Measurements from ENCODE around the gene SRPK1.
A peak's percentile ranks its signal among the peaks of the same experiment; 100 is the strongest.

SRPK1 gene

GRCh38 chr6:35794536-35795452 lies 126.1 kb downstream of the SRPK1 start:
- no peak overlapping the region for H3K4me3 ChIP-seq
- no peaks in the 10 kb centered on the region for H3K36me3 ChIP-seq (ENCODE audit: insufficient read depth, low read length)
- no peaks in the 10 kb centered on the region for H3K9me3 ChIP-seq (ENCODE audit: low read depth, low read length)
- DNase-seq (ENCODE audit: low read depth, low spot score): no peak
- TF ChIP-seq EZH2 (IDR thresholded peaks at IDR 0.05): no peak
- no peak for TF ChIP-seq FOXP2 (optimal IDR thresholded peaks at IDR 0.05; ENCODE audit: control extremely low read depth, extremely low read length, insufficient read depth)
- TF ChIP-seq POLR2AphosphoS5 (IDR thresholded peaks at IDR 0.05; ENCODE audit: borderline replicate concordance, low read depth, low read length): no peak
- H3K27ac ChIP-seq: no peak overlapping the region
- no peak overlapping the region for H3K9ac ChIP-seq (ENCODE audit: insufficient read length)

GRCh38 chr6:35790683-35791082 lies 130.2 kb downstream of the SRPK1 start:
- TF ChIP-seq POLR2AphosphoS5 (IDR thresholded peaks at IDR 0.05; ENCODE audit: borderline replicate concordance, low read depth, low read length): no peak
- TF ChIP-seq EZH2 (IDR thresholded peaks at IDR 0.05): no peak
- no peak for TF ChIP-seq FOXP2 (optimal IDR thresholded peaks at IDR 0.05; ENCODE audit: control extremely low read depth, extremely low read length, insufficient read depth)
- no peak overlapping the region for H3K4me3 ChIP-seq
- H3K36me3 ChIP-seq (ENCODE audit: insufficient read depth, low read length): no peaks in the 10 kb centered on the region
- H3K9ac ChIP-seq (ENCODE audit: insufficient read length): no peak overlapping the region
- H3K27ac ChIP-seq: no peak overlapping the region
- DNase-seq (ENCODE audit: low read depth, low spot score): no peak
- H3K9me3 ChIP-seq (ENCODE audit: low read depth, low read length): no peaks in the 10 kb centered on the region

- Histone ChIP-seq H3K9me3 (ENCODE audit: low read depth, low read length) (no peaks in the 10 kb centered on the region), H3K9ac (ENCODE audit: insufficient read length) (no peak overlapping the region), H3K27ac (no peak overlapping the region), H3K4me3 (no peak overlapping the region), H3K36me3 (ENCODE audit: insufficient read depth, low read length) (no peaks in the 10 kb centered on the region)
- DNase-seq (ENCODE audit: low read depth, low spot score): no peak
- TF ChIP-seq FOXP2 (optimal IDR thresholded peaks at IDR 0.05; ENCODE audit: control extremely low read depth, extremely low read length, insufficient read depth) (no peak), EZH2 (IDR thresholded peaks at IDR 0.05) (no peak), POLR2AphosphoS5 (IDR thresholded peaks at IDR 0.05; ENCODE audit: borderline replicate concordance, low read depth, low read length) (no peak)
Observed at GRCh38 chr6:35788423-35788982, 132.4 kb downstream of the SRPK1 start.

- no peak for TF ChIP-seq FOXP2 (optimal IDR thresholded peaks at IDR 0.05; ENCODE audit: control extremely low read depth, extremely low read length, insufficient read depth)
- TF ChIP-seq POLR2AphosphoS5 (IDR thresholded peaks at IDR 0.05; ENCODE audit: borderline replicate concordance, low read depth, low read length): no peak
- TF ChIP-seq EZH2 (IDR thresholded peaks at IDR 0.05): no peak
- DNase-seq (ENCODE audit: low read depth, low spot score): no peak
- no peak overlapping the region for H3K9ac ChIP-seq (ENCODE audit: insufficient read length)
- no peak overlapping the region for H3K27ac ChIP-seq
- H3K9me3 ChIP-seq (ENCODE audit: low read depth, low read length): no peaks in the 10 kb centered on the region
- peak overlapping the region; percentile 51 for H3K4me3 ChIP-seq
- no peaks in the 10 kb centered on the region for H3K36me3 ChIP-seq (ENCODE audit: insufficient read depth, low read length)
Observed at GRCh38 chr6:35787266-35788218, 133.4 kb downstream of the SRPK1 start.

GRCh38 chr6:35786810-35787209 lies 134.1 kb downstream of the SRPK1 start:
- no peak overlapping the region for H3K9ac ChIP-seq (ENCODE audit: insufficient read length)
- TF ChIP-seq EZH2 (IDR thresholded peaks at IDR 0.05): no peak
- no peak for TF ChIP-seq FOXP2 (optimal IDR thresholded peaks at IDR 0.05; ENCODE audit: control extremely low read depth, extremely low read length, insufficient read depth)
- TF ChIP-seq POLR2AphosphoS5 (IDR thresholded peaks at IDR 0.05; ENCODE audit: borderline replicate concordance, low read depth, low read length): no peak
- peak overlapping the region; percentile 51 for H3K4me3 ChIP-seq
- no peak overlapping the region for H3K27ac ChIP-seq
- no peaks in the 10 kb centered on the region for H3K9me3 ChIP-seq (ENCODE audit: low read depth, low read length)
- DNase-seq (ENCODE audit: low read depth, low spot score): no peak
- no peaks in the 10 kb centered on the region for H3K36me3 ChIP-seq (ENCODE audit: insufficient read depth, low read length)

GRCh38 chr6:35786272-35786671 lies 134.6 kb downstream of the SRPK1 start:
- DNase-seq (ENCODE audit: low read depth, low spot score): no peak
- Histone ChIP-seq H3K4me3 (no peak overlapping the region; the same call in 1 of the 2 replicates), H3K27ac (no peak overlapping the region), H3K36me3 (ENCODE audit: insufficient read depth, low read length) (no peaks in the 10 kb centered on the region), H3K9ac (ENCODE audit: insufficient read length) (no peak overlapping the region), H3K9me3 (ENCODE audit: low read depth, low read length) (no peaks in the 10 kb centered on the region)
- TF ChIP-seq POLR2AphosphoS5 (IDR thresholded peaks at IDR 0.05; ENCODE audit: borderline replicate concordance, low read depth, low read length): no peak
- TF ChIP-seq EZH2 (IDR thresholded peaks at IDR 0.05): no peak
- TF ChIP-seq FOXP2 (optimal IDR thresholded peaks at IDR 0.05; ENCODE audit: control extremely low read depth, extremely low read length, insufficient read depth): no peak

GRCh38 chr6:35784200-35784599 lies 136.7 kb downstream of the SRPK1 start:
- Histone ChIP-seq H3K9me3 (ENCODE audit: low read depth, low read length) (no peaks in the 10 kb centered on the region), H3K27ac (no peak overlapping the region), H3K4me3 (no peak overlapping the region), H3K36me3 (ENCODE audit: insufficient read depth, low read length) (no peaks in the 10 kb centered on the region), H3K9ac (ENCODE audit: insufficient read length) (no peak overlapping the region)
- DNase-seq (ENCODE audit: low read depth, low spot score): no peak
- TF ChIP-seq EZH2 (IDR thresholded peaks at IDR 0.05): no peak
- no peak for TF ChIP-seq POLR2AphosphoS5 (IDR thresholded peaks at IDR 0.05; ENCODE audit: borderline replicate concordance, low read depth, low read length)
- no peak for TF ChIP-seq FOXP2 (optimal IDR thresholded peaks at IDR 0.05; ENCODE audit: control extremely low read depth, extremely low read length, insufficient read depth)

Measured in SK-N-MC (cell line).